ENCODE results near the gene FAM171A1.
"Not testable (repeated sequence)": the region's sequence is repeated elsewhere in the genome, so short reads cannot be mapped to it uniquely, and the experiment has no call there.

The FAM171A1 gene

DNA sequence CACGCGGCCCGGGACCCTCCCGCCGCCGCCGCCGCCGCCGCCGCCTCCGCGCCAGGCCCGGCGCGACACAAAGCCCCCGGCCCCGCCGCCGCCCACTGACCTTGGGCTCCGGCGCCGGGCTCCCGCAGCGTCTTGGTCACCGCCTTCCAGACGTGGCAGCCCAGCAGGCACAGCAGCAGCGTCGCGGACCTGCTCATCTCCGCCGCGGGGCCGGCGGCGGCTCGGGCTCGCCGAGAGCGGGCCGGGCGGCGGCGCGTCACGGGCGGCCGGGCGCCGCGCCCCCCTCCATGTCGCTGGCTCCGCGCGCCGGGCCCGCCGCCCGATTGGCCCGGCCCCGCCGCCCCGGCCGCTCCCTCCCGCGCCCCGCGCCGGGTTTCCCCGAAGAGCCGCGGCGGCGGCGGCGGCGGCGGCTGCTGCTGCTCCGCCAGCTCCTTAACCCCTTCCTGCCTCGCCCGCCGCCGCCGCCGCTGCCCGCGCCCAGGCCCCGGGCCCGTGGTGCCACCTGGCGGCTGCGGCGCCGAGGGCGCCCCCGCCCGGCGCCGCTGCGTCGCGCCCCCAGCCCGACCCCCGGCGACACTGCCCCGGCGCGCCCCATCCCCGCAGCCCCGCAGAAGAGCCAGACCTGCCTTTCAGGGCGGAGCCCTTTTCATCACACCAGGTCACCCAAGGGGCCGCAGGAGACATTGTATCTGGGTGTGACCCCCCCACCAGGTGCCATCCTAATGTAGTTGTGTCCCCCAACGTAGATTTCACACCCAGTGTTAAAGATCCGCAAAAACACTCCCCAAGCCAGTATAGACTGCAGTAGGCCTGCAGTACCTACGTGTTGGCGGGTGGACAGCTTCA lies at the start of gene FAM171A1:
Gene FAM171A1, minus strand, starts transcription at position 434 of the 846 bp plus-strand sequence. Its CDS starts 237 bp downstream, at position 197.
- DNase-seq, result peak; percentile 75

DNA sequence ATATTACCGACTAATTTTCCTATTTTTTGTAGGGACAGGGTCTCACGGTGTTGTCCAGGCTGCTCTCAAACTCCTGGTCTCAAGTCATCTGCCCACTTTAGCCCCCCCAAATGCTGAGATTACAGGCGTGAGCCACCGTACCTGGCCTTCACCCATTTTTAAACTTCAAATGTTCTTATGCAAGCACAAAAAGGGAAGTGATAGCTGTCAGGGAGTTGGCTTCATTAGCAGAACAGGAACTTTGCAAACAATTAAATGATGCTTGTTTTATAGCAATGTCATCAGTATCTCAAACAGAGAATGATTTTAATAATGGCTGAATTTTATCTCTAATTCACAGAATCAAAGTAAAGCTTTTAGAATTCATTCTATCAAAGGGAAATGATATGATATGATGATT lies 49.8 kb upstream of the FAM171A1 start:
- DNase-seq, result no peak

DNA sequence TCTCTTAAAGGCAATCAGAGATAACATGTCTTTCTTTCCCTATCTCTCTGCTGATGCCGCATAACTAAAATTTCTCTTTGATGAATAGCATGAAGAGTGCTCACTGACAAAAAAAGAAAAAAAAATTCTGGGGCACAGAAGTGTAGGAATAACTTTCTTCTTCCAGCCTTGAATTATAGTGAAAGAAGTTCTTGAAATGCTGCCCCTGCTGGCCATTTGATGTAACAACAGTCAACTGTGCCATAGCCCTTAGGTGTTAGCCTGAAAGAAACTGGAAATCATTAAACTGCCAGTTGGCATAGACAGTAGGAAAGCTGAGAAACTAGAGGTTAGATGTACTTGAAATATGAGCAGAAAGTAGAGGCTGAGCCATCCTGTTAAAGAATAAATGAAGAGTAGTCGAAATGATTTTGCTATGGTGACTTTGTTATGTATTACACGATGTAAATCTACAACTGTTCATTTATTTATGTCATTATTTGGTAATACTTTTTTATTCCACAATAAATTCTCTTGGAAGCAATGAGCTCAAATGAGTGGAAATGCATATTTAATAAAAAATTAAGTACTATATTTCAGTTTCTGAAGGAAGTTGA lies 48.3 kb upstream of the FAM171A1 start:
- no peak for DNase-seq

DNA sequence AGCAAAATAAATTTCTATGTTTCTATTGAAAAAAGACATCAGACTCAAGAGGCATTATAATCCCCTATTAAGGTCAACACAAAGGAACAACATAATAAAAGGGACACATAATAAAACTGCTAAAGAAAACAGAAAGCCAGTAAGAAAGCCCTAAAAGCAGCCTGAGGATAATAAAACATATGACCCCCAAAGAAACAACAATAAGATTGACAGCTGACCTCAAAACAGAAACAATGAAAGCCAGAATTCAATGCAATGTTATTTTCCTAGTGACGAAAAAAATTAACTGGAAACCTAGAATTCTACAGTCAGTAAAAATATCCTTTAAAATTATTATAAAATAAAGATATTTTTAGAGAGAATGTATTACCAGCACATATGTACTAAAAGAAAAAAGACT lies 44.9 kb upstream of the FAM171A1 start:
- DNase-seq, result no peak

DNA sequence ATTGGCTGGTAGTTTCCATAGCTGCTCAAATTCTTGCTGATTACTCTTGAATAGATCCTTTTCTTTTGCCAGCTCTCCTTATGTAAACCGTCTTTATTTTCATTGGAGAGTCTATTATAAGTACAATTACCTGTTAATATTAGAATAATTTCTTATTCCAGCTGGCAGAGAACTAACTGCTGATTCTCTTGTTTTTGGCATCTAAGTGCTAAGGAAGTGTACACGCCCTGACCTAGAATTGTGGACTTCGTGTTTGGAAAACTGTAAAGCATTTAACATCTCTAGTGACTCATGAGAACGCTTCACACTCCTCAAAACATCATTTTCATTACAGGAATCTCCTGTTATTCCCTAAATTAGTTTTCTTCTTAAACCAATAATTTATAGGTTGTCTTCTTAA lies 39.9 kb upstream of the FAM171A1 start:
- no peak for DNase-seq

DNA sequence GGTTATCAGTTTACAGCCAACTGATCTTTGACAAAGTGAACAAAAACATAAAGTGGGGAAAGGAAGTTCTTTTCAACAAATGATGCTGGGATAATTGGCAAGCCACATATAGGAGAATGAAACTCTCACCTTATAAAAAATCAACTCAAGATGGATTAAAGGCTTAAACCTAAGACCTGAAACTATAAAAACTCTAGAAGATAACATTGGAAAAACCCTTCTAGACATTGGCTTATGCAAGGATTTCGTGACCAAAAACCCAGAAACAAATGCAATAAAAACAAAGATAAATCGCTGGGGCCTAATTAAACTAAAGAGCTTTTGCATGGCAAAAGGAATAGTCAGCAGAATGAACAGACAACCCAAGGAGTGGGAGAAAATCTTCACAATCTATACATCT lies 38.3 kb upstream of the FAM171A1 start:
- DNase-seq, result not testable (repeated sequence)

DNA sequence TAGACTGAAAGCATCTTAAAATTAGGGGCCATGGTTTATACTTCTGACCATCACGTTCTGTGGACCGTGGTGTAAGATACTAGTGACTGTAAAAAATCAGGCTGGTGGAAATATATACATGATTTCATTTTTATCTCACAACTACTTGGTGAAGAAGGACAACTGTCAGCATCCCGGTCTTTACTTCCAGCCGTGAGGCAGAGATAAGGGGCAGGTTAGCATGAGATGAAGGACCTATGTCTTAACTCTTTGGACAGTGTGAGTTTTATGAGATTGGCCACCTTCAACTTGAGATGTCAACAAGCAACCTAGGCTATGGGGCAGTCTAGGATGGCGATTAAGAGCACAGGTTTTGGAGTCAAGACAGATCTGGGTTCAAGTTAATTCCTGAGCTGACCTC lies 37.5 kb upstream of the FAM171A1 start:
- DNase-seq, result no peak

DNA sequence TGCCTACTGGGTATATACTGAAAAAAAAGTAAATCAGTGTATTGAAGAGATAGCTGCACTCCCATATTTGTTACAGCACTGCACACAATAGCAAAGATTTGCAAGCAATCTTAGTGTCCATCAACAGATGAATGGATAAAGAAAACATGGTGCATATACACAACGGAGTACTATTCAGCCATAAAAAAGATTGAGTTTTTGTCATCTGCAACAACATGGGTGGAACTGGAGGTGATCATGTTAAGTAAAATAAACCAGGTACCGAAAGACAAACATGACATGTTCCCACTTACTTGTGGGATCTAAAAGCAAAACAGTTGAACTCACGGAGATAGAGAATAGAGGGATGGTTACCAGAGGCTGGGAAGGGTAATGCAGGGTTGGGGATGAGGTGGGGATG lies 34.2 kb upstream of the FAM171A1 start:
- DNase-seq, result no peak

DNA sequence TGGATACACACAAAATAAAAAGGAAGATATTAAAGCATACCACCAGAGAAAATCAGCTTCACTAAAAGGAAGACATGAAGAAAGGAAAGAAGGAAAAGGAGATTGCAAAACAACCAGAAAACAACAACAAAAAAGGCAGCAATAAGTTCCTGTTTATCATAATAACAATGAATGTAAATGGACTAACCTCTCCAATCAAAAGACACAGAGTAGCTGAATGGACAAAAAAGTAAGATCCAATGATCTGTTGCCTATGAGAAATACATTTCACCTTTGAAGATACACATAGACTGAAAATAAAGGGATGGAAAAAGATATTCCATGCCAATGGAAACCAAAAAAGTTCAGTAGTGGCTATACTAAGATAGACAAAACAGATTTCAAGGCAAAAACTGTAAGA lies 30.3 kb upstream of the FAM171A1 start:
- DNase-seq, result no peak

DNA sequence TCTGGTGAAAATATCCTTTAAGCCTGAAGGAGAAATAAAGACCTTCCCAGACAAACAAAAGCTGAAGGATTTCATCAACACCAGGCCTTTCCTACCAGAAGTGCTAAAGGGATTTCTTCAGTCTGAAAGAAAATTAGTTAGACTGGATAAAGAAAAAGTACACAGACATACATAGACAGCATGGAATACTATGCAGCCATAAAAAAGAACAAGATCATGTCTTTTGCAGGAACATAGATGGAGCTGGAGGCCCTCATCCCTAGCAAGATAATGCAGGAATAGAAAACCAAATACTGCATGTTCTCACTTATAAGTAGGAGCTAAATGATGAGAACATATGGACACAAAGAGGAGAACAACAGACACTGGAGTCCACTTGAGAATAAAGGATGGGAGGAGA lies 29.4 kb upstream of the FAM171A1 start:
- not testable (repeated sequence) for DNase-seq

DNA sequence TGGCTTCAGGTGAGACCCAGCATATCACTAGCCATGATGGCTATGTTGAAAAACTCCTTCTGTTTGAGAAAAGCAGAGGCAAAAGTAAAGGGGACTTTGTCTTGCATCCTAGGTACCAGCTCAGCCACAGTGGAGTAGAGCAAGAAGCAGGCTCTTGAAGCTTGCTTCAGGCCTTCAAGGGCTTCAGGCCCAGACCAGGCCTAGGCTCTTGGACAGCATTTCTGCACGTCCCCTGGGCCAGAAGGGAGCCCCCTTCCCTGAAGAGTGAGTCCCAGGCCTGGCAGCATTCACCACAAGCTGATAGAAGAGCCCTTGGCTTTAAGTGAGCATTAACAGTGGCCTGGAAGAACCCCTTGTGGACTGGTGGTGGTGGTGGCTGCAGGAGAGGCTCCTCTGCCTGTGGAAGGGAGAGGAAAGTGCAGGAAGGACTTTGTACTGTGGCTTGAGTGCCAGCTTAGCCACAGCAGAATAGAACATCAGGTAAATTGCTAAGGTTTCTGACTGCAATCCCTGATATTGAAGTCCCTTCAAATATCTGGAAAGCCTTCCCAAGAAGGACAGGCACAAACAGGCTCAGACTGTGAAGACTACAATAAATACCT lies 28.1 kb upstream of the FAM171A1 start:
- DNase-seq, result no peak

DNA sequence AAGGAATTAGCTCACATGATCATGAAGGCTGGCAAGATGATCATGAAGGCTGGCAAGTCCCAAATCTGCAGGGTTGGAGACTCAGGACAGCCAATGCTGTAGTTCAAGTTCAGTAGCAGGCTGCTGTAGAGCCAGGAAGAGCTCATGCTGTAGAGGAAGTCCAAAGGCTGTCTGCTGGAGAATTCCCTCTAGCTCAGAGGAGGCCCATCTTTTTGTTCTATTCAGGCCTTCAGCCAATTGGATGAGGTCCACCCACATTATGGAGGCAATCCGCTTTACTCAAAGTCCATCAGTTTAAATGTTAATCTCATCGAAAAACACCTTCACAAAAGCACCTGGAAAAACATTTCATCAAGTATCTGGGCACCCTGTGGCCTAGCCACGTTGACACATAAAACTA lies 24.8 kb upstream of the FAM171A1 start:
- no peak for DNase-seq

DNA sequence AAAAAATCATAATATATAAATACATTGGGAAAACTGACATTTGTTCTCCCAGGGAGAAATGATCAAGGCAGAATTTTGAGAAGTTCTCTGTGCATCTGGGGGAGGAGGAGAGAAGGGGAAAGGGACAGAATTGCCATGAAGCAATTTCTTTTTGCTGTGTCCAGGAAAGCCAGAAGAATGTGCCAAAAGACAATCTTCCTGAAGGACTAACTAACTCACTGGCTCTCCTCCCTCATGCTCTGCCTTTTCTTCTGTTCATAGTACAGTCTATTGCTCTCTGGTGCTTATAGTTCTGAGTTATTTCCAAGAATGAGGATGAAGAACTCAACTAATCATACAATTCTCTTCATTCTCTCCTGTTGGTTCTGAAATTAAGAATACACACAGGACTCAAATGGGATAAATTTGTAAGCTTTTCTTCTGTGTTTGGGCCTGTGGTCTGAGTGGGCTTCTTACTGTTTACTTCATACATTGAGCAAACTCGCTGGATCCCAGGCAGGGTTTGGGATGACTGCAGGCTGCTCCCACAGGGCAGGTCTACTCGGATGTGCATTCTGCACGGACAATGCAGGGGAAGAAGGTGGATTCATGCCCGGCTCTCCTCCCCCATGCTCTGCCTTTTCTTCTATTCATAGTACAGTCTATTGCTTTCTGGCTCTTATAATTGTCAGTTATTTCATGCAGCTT lies 22.2 kb upstream of the FAM171A1 start:
- DNase-seq, result no peak

DNA sequence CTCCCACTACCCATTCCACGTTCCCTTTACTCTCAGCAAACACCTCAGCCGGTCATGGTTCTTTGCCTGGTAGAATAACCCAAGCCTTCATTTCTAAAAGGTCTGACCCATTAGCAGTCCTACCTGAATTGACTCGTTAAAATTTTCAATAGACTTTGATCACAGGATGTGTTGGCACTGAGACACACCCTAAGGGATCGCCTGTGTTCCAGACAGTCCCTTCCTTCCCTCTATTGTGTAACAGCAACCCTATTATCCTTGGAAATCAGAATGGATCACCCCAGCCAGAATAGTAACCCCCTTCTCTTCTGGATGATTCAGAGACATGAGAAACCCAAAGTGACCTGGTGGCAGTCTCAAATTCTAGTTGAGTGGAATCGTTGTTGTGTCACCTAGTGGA lies 20.4 kb upstream of the FAM171A1 start:
- DNase-seq, result no peak

DNA sequence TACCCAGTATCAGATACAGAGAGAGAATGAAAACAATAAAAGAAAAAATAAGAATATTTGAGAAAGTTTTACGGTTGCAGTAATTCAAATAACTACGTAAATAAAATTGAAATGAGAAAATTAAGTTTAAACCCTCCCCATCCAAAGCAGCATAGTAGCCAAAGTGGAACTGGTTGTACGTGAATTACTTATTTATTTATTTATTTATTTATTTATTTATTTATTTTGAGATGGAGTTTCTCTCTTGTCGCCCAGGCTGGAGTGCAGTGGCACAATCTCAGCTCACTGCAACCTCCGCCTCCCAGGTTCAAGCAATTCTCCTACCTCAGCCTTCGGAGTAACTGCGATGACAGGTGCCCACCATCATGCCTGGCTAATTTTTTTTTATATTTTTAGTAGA lies 17.1 kb upstream of the FAM171A1 start:
- DNase-seq, result not testable (repeated sequence)

DNA sequence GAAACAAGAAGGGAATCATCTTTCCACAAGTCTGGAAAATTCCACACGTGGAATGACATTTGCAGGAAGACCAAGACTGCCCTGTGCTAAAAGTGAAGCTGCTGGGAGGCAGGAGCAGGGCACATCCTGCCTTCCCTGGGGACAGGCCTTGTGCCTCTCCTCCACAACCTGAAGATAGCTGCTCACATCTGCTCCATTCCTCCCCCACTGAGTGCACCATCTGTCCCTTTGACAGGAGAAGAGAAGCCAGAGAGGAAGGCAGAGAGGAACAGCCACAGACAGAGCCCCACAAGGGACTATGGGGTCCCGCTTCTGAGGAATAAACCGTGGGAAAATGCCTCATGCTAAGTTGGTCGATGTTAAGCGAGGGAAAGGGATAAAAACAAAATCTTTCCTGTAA lies 15.9 kb upstream of the FAM171A1 start:
- DNase-seq, result no peak

DNA sequence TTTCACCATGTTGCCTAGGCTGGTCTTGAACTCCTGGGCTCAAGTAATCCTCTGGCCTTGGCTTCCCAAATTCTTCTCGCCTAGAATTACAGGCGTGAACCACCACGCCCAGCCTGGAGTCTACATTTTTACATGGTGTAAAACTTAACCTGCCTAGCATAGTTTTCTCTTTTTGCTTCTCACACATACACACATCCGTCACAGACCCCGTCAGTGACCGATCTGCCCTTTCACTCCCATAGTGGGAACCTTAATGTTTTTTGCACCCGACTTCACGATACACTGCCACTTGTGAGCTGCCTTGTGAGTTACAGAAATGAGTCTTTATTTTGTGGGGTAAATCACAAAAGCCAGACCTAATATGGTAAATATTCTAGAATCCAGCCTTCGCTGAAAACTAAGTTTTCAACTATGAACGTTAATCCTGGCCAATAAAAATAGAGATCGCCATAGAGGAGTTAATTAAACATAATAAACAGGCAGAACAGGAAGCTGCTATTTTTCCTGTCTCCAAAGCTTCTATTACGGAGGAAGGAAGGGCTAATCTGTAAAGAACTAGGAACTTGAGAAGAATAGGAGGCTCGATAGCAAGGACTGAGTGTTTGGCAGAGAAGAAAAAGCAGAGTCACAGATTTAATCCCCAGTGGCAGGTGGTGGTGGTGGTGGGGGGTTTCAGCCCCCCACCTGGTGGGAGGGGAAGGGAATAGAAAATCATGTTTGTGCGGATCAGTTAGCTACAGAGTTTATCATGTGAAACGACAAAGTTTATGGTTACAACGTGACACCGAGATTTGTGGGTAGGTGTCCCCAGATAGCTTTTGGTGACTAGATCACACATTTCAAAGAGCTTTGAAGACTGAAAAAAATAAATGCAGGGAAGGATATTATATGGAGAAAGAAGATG lies 14.7 kb upstream of the FAM171A1 start:
- no peak for DNase-seq

DNA sequence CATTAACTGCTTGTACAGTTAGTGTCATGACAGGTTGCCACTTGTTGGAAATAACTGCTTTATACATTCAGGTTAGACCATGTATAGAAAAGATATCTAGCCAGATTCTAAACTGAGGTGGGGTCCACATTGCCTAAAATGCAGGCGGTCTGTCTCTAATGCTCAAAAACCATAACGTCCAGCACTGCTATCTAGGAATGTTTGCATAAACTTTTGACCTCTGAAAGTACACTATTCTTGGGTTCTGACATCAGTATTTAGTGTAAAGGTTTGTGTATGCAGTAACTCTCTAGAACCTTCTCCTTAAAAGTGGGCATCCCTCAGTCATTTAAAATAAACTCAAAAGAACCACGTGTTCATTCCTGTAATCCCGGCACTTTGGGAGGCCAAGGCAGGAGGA lies 10.3 kb upstream of the FAM171A1 start:
- no peak for DNase-seq

DNA sequence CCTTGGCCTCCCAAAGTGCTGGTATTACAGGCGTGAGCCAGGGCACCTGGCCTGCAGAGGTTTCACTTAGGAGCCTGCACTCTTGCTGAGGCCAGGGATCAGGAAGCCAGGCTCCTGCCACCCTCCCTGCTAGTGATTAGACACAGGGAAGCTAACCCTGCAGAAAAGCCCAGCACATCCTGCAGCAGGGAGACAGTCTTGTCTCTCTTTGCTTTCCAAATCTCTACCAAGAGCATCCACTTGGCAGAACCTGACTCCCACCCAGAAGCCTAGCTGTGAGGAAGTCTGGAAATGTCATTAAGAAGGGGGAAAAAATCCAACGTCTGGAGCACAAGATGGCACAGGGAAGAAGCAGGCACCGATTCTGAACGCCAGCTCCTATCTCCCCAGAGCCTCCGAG lies 8.0 kb upstream of the FAM171A1 start:
- no peak for DNase-seq

DNA sequence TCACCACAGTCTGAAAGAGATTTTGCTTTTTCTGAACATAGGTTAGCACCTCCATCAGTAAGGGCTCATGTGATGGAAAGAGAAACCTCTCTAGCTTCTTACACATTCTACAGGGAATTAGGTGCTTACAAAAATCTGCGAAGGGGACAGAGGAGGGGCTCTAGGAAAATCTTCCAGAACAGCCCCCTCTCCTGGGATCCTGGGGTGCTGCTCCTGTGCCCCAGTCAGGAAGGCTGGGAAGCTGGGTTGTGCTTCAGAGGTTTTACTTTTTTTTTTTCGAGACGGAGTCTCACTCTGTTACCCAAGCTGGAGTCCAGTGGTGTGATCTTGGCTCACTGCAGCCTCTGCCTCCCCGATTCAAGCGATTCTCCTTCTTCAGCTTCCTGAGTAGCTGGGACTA lies 7.5 kb upstream of the FAM171A1 start:
- no peak for DNase-seq

DNA sequence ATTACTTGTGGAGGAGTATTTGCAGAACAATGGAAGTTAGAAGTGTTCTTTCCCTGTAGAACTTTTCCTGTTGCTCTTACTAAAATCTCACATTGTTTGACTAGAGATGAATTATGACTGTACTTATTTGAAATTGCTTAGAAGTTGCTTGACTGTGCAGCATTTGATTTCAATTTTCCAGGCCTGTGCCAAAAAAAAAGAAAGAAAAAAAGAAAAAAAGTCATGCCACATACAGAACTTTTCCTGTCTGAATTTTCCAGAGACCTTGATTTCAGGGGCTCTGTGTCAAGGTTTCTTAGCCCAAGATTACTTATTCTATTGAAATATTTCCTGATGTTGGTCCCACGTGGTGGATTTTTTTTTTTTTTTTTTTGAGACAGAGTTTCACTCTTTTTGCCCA lies 3.5 kb upstream of the FAM171A1 start:
- DNase-seq, result no peak

DNA sequence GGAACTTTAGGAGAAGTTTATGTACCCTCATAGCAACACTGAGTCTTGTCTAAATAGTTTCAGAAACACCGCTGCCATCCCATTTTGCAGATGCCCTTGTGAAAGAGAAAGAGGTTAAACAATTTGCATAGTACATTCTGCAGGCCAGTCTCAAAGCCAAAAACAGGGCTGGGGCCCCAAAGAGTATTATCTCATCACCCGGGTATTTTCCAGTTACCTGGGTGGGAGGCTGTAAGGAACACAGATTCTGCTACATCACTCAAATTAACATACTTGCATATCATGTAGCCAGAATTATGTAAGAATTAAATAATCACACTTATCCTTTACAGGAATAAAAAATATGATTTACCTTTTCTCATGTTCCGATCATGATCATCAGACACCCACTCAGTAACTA lies 3.1 kb upstream of the FAM171A1 start:
- no peak for DNase-seq

DNA sequence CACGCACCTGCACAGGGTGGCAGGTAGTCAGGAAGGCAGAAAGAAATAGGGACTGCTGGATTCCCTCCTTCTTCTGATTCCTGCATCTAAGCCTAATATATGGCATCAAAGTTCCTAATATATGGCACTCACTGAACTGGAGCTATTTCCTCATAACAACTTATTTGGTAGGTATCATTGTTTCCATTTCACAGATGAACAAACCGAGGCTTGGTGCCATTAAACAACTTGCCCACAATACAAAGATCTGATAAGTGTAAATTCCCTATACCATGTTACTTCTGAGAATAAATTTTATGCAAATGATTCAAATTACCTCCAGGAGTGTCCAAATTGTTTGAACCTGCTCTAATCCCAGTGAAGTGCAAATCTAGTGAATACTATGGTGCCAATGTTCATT lies 2.1 kb upstream of the FAM171A1 start:
- DNase-seq, result no peak

All from right forelimb (tissue), 1 donor.